HT-29 (cell line): Measurements from ENCODE around the gene DDX51. TPM values are rescaled to one million over a fixed set of nuclear protein-coding genes. Genes with fewer than 3 reads are reported as not detected.
"Not testable (repeated sequence)": the region's sequence is repeated elsewhere in the genome, so short reads cannot be mapped to it uniquely, and the experiment has no call there.

Source experiments
- DNase-seq: peaks from one replicate; pipeline ENCODE4 v3.0.0-alpha.2; 2015; ENCODE audit warnings: low spot score
- total RNA-seq: library from RNA; depleted of rRNA; stranded (reverse); fragments of >200 nt; shearing (Covaris generic); gene quantifications from 2 replicates; pipeline ENCODE4 v1.2.3, GENCODE V29; 2014

The DDX51 gene
- total RNA-seq, 1 experiment from 2014 or later: 35.3 TPM

- DNase-seq: no peak
These were observed 11.0 kb upstream of the DDX51 start for GRCh38 chr12:132154941-132155770.

- DNase-seq: no peak
These were observed 10.2 kb upstream of the DDX51 start for GRCh38 chr12:132154341-132154761.

- peak; percentile 80 for DNase-seq
These were observed 9.6 kb upstream of the DDX51 start for GRCh38 chr12:132153501-132154340.

GRCh38 chr12:132152953-132153352, 8.8 kb upstream of the DDX51 start:
- no peak for DNase-seq

GRCh38 chr12:132152411-132152821, 8.3 kb upstream of the DDX51 start:
- no peak for DNase-seq

- no peak for DNase-seq
These were observed 7.8 kb upstream of the DDX51 start for GRCh38 chr12:132151766-132152410.

- no peak for DNase-seq
These were observed 7.1 kb upstream of the DDX51 start for GRCh38 chr12:132151145-132151765.

- DNase-seq: no peak
These were observed 6.6 kb upstream of the DDX51 start for GRCh38 chr12:132150780-132151144.

- DNase-seq: not testable (repeated sequence)
These were observed 5.4 kb upstream of the DDX51 start for GRCh38 chr12:132149526-132149925.

GRCh38 chr12:132148368-132149045, 4.4 kb upstream of the DDX51 start:
- DNase-seq: no peak

- no peak for DNase-seq
These were observed 3.6 kb upstream of the DDX51 start for GRCh38 chr12:132147423-132148367.

GRCh38 chr12:132146772-132147422, 2.8 kb upstream of the DDX51 start:
- DNase-seq: no peak

GRCh38 chr12:132146098-132146497, 2.0 kb upstream of the DDX51 start:
- no peak for DNase-seq

- no peak for DNase-seq
These were observed 1.2 kb upstream of the DDX51 start for GRCh38 chr12:132145334-132145733.

- no peak for DNase-seq
These were observed 670 bp upstream of the DDX51 start for GRCh38 chr12:132144810-132145168.

GRCh38 chr12:132143336-132144071, 615 bp downstream of the DDX51 start:
- DNase-seq: no peak

- no peak for DNase-seq
These were observed 1.3 kb downstream of the DDX51 start for GRCh38 chr12:132142679-132143335.

GRCh38 chr12:132141976-132142678, 2.0 kb downstream of the DDX51 start:
- no peak for DNase-seq
